ENCODE data around the gene FLT3LG.

Gene FLT3LG, protein sequence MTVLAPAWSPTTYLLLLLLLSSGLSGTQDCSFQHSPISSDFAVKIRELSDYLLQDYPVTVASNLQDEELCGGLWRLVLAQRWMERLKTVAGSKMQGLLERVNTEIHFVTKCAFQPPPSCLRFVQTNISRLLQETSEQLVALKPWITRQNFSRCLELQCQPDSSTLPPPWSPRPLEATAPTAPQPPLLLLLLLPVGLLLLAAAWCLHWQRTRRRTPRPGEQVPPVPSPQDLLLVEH

DNA sequence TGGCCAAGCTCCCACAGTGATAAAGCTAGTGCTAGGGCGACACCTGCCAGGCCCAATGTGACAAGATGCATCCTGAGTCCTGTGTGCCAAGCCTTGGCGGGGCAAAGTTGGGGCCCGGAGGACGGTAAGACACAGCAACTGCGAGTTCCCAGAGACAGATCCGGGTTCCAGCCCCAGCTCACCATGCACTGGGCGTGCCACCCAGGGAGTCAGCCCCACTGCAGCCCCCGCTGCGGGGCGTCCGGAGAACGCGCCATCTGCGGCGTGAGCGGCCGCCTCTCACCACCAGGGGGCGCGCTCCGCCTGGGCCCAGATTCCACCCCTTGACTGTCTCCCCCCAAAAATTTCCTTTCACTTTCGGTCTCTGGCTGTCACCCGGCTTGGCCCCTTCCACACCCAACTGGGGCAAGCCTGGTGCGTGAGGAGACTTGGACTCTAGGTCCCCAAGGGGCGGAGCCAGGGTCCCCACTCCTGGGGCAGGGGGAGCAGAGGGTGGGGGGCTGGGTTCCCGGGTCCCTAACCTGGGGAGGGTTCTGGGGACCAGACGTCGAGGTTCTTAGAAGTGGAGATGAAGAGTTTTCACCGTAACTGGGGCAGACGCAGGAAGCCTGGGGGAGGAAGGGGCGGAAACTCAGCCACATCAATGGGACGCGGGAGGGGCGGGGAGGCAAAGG, at the start of gene FLT3LG:
Gene FLT3LG, plus strand, starts transcription at position 348 of the 674 bp plus-strand sequence. CDS start 425 bp downstream, outside the sequence.
- peak; percentile 85 for DNase-seq (ENCODE audit: low spot score)

DNA sequence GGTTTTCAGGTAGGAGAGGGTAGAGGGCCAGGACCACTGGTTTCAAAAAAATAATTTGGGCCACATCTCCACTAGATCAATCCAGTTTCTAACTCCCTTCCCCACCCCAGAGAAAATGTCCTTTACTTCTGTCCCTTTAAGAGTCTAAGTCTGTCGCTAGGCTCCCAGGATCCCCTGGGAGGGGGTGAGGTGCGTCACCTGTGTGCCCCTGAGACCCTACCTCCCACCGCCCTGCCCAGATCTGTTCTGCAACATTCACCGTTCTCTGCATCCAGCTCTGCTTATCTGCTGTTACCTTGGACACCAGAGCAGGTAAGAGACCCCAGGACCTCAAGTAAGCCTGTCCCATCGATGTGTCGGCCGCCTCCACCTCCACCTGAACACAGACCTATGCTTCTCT, 48.8 kb upstream of the FLT3LG start, which contains the start of gene GFY:
Gene GFY, plus strand, starts transcription at position 211 of the 400 bp plus-strand sequence. CDS start 1,043 bp downstream, outside the sequence.
- no peak for DNase-seq (ENCODE audit: low spot score)

DNA sequence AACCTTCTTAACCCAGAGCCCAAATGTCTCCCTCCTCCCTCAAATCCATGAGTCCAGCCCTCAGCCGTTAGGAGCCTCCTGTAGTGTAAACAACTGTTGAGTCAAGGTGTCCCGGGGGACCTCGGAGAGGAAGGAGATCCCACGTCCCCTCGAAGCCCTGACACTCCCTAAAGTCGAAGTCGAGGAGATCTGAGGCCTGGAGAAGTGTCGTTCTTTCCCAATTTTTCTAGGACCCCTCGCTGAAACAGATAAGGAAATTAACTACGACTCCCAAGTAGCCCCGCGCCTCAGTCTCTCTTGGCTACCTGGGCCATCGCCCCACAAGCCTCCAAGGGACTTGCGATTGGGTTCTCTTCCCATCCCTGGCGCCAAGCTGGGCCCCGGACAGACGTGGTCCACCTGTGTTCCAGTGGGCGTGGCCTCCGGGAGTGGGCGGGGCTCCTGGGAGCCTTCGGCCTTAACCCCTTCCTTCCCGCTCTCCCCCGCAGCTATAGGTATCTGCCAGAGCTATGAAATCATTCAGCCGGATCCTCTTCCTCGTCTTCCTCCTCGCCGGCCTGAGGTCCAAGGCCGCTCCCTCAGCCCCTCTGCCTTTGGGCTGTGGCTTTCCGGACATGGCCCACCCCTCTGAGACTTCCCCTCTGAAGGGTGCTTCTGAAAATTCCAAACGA, 48.0 kb upstream of the FLT3LG start:
- peak; percentile 65 for DNase-seq (ENCODE audit: low spot score)

DNA sequence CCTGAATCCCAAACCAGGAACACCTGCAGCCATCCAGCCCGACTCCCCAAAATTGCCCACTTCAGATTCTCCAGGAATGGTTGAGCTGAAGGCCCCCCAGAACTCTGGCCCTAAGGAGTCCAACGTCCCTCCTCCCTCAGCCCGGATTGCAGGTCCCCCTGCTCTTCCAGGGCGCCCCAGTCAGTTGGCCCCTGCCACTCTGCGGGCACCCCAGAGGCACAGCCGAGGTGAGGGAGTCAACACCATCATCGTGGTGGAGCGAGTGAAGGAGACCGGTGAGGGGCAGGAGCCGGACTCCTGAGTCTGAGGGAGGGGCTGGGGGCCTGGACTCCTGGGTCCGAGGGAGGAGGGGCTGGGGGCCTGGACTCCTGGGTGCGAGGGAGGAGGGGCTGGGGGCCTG, 46.7 kb upstream of the FLT3LG start:
- DNase-seq (ENCODE audit: low spot score): no peak

DNA sequence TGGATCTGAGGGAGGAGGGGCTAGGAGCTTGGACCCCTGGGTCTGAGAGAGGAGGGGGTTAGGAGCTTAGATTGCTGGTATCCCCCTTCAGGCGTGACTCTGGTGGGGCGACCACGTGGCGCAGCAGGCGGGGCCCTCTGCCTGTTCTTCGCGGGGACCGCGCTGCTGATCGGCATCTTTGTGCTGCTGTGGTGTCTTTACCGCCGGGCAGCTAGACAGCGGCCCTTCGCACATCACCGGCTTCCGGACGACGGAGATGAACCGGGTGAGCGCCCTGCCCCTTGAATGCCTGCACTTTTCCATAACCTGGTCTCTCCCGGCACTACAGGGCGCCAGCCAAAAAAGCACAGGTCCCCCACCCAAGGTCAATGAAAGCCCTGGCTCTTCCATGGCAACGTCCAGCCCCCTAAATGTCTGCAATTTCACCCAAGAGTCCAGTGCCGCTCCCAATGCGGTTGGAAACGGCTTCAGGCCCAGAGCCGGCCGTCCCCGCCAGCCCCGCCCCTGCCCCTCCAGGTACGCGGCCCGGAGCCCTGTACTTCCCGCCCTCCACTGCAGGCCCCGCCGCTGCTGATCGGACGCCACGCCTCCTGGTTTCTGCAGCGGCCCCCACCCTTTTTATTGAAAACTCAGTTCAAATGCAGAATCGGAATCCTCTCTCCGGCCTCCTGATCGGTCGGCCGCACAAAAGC, 46.0 kb upstream of the FLT3LG start:
- peak; percentile 66 for DNase-seq (ENCODE audit: low spot score)

DNA sequence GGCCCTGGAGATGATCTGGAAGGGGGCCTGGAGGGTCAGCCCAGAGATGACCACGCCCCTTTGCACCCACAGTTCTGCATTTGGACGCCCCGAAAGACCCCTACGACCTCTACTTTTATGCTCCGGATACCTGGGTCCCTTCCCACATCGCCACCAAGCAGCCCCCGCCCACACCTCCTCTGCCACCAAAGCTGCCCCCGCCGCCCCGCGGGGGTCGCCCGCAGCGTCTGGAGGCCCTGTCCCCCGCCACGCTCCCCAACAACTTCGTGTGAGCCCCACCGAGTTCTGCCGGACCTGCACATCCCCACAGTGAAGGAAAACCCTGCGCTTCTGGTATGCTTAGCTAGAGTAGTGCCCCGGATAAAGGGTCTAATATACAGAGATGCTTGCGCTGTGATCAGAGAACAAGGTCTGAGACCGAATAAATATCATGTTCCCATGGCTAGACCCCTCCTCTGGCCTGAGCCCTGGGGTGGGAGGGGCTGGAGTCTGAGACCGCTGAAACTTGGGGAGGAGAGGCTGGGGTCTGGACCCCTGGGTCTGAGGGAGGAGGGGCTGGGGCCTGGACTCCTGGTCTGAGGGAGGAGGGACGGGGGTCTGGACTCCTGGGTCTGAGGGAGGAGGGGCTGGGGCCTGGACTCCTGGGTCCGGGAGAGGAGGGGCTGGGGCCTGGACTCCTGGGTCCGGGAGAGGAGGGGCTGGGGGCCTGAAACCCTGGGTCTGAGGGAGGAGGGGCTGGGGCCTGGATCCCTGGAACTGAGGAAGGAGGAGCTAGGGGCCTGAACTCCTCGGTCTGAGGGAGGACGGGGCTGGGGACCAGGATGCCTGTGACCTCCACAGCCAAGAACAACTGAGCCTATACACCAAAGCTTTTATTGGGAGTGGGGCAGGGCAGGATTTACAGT, 45.2 kb upstream of the FLT3LG start:
- no peak for DNase-seq (ENCODE audit: low spot score)

DNA sequence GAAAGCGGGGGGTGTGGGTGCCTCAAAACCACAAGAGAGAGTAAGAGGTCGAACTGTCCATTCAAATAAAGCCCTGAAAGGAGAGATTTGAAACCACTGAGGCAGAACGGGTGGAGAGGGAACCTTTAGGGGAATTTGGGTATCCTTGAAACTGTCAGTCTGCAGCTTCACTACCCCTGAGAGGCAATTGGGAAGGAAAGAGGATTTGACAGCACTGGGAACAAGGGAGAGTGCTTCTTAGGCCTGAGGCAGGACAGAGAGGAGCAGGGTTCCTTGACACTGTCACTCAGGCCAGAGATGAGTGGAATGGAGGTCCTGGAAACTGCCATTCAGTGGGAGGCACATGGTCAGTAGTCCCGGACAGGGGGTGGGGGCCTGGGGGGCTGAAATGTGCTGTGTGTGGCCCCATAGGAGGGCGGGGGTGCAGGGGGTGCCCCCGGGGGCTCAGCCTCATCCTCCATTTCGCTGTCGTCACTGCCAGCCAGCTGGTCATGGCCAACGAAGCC, 43.8 kb upstream of the FLT3LG start:
- no peak for DNase-seq (ENCODE audit: low spot score)

DNA sequence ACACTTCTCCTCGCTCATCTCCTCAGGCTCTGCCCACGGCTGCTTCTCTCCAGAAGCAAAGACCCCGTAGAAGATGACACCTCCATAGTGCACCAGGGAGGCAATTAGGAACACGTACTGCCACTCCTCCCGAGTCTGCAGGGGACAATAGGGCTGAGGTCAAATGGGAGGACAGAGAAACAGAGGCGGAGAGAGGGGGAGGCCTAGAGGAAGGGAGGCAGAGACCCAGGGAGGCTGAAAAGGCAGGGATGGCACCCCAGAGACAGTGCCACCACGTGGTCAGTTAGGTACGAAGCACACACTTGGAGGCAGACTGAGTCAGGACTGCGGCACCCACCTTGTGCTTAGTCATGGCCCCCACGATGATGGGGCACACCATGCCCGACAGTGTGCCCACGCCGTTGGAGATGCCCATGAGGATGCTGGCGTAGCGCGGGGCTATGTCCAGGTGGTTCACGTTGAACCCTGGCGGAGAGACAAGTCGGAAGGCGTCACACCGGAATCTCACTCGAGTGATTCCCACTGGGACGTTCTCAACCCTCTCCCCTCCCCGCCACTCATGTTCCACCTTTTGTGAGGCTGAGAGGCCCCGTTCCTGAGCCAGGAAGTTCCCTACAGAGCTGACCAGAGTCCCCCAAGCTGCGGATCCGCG, 43.2 kb upstream of the FLT3LG start:
- no peak for DNase-seq (ENCODE audit: low spot score)

DNA sequence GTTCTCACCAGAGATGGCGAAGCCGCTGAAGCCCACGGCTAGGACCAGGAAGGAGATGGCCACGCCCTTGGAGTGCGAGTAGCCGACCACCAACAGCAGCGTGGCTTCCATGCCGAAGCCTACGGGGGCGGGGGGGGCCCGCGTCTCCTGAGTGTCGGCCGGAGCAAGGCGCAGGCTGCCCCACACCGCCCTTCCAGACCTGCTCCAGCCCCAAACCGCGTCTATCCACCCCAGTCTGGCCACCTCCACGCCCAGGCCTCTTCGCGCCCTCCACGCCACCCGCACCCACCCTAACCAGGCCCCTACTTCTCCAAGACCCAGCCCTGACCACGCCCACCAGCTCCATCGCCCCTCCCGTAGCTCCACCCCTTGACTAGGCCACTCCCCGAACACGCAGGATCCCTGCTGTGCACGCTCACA, 42.7 kb upstream of the FLT3LG start:
- DNase-seq (ENCODE audit: low spot score): no peak

DNA sequence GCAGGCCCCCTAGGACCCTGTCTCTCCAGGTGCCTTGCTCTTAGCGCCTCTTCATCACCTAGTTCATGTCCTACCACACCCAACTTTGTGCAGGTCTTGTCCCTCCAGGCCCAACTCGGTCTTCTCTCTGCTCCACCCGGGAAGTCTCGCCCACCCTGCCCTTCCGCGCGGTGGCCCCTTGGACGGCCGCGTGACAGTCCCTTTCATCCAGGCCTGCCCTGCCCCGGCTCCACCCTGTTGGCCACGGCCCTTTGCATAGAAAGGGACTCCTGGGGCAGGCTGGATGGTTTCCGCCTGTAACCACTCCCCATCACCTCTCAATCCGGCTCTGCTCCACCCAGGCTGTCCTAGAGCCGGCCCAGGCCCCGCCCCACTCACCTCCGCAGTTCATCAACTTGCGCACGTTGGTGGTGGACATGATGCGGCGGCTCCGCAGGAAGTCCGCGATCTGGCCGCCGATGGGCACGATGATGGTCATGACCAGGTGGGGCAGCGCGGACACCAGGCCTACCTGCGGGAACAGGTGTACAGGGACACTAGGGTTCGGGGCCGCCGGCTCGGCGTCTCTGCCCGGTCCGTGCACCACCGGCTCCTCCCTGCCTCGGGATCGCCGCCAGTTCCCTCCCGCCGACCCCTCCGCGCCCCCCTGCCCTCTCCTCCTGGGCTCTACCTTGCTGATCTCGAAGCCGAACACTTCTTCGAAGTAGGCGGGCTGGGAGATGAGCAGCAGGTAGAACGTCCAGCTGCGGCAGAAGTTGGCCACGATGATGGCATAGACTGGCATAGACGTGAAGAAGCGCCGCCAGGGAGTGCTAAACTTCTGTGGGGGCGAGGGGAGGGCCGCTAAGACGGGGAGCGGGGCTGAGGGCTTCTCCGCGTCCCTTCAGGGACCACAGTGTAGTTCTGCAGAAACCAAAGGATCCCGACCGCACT, 41.6 kb upstream of the FLT3LG start:
- DNase-seq (ENCODE audit: low spot score): no peak

DNA sequence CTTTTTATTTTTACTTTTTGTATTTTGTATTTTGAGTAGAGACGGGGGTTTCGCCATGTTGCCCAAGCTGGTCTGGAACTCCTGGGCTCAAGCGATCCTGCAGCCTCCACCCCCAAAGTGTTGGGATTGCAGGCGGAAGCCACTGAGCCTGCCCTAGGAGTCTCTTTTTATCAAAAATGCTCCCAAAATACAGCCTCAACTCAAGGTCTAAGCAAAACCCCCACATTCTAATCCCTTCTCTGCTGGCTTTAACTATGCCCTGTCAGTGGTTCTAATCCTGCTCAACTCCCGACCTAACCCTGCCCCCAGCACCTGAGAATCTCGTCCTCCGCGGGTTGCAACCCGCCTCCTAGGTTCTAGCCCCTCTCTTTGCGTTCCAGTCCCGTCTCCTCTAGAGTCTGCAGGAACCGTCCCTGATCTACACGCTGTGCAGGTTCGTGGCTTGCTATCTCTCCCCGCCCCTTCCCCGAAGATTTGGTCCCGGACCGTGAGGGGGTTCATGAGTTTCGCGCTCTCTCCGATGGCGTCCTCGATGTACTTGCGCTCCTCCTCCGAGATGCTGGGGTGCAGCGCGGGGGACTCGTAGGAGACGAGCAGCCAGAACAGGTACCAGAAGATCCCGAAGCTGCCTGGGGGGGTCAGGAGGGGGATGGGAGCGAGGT, 40.6 kb upstream of the FLT3LG start:
- DNase-seq (ENCODE audit: low spot score): no peak

DNA sequence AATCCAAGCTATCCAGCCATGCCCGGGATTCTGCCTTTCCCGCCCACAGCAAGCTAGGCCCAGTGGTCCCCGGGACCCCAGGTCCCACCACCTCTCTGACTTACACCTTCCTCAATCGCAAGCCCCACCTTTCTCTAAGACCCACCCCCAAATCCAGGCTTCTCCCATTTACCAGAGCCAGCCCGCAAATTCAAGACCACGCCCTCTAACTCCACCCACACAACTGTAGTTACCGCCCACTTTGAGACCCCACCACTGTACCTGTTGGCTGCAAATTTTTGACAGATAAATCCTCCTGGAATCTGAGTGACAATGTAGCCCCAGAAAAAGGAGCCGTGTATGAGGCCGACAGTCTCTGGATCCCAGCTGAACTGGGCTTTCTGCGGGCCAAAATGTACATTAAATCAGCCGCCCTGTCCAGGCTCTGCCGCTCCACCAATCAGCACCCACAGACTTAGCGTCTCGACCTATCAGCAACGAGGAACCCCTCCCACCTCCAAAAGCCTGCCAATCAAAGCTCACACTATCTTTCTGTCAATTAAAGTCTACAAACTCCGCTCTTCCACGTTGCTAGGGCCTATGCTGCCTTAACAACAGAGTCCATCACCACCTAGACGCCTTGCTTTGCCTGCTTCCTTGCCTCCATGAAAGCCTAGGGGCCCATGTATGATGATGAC, 39.0 kb upstream of the FLT3LG start:
- DNase-seq (ENCODE audit: low spot score): peak; percentile 54

DNA sequence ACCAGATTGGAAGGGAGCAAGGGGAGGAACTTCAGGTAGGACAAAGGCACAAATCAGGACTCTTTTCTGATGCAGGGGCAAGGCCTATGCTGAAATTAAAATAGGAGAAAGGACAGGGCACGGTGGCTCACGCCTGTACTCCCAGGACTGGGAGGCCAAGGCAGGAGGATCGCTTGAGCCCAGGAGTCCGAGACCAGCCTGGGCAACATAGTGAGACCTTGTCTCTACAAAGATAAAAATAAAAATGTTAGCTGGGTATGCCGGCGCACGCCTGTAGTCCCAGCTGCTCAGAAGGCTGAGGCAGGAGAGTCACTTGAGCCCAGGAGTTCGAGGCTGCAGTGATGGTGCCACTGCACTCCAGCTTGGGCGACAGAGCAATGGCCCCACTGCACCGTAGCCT, 38.3 kb upstream of the FLT3LG start:
- no peak for DNase-seq (ENCODE audit: low spot score)

DNA sequence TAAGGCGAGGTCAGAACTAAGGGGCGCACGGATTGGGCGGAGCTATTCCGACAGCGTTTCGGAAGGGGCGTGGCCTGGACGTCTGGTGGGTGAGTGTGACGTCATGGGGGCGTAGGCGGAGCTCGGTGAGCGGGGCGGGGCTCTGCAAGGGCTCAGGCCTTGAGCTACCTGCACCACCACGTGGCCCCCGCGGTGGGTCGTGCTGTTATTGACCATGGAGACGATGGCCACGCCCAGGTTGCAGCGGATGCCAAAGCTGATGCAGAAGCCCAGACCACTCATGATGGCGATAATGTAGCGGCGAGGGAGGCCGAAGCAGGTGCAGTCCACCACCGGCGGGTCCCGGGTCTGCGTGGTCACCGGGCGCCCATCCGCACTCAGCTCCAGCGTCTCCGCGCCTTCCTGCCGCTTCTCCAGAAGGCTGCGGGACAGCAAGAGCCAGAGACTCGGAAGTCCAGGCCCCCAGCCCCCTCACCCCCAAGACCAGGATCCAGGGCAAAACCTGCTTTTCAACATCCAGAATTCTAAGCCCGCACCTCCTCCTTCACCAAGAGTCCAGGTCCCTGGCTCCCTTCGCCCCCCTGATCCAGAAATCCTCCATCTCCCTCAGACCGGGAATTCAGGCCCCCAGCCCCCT, 37.5 kb upstream of the FLT3LG start:
- DNase-seq (ENCODE audit: low spot score): no peak

DNA sequence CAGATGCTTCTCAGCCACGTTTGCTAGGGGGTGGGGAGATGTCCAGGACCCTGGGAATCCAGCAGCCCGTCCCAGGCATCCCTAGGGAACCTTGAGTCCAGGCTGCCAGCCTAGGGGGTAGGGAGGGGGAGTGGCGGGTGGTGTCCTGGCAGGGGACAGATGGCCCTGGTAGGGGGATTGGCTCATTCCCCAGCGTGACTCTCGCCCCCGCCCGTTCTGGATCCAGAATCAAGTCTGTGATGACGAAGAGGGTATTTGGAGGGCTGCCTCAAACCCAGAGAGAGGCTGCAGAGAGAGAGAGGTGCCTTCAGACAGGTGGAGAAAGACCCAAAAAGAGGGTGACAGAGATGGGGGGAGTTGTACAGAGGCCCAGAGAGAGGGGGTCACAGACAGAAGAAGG, 36.8 kb upstream of the FLT3LG start:
- no peak for DNase-seq (ENCODE audit: low spot score)

DNA sequence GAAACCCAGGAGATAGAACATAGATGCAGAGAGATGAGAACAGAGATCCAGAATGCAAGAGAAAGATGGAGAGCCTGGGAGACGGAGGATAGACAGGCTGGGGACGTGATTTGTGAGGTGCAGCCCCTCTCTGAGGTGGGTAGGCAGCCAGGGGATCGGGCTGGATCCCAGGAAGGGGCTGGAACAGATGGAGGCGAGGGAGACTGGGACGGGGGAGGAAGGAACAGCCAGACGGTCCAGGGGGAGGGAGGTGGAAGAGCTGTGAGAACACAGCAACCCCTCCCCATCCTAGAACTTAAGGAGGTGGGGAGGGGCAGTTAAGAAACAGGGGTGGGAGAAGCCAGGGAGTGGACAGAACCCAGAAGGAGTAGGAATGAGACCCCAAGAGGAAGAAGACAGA, 35.8 kb upstream of the FLT3LG start:
- DNase-seq (ENCODE audit: low spot score): no peak

DNA sequence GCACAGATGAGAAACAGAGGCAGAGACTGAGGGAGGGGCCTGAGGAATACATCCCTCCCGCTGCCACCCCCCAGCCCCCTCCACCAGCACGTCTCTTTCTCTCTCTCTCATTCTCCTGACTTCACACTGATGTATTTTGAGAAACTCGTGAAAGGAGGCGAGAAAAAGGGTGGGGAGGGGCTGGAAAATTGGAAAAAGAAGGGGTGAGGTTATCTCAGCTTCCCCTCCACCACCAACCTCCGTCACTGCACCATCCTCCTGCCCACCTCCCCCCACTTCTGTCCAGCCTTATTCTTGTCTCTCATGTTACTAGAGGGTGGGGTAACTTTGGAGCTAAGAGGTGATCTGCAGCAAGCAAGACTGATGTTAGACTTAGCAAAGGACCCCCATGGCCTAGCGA, 34.2 kb upstream of the FLT3LG start:
- DNase-seq (ENCODE audit: low spot score): no peak
